GM21529 (cell line): ENCODE data around the gene SLC17A7.
"Not testable (repeated sequence)": the region's sequence is repeated elsewhere in the genome, so short reads cannot be mapped to it uniquely, and the experiment has no call there.

ENCODE experiments used
- ATAC-seq: cut with Tn5 transposase; IDR thresholded peaks from one replicate; pipeline ENCODE4 v1.9.1; 2021; ENCODE audit not compliant: unreplicated experiment

Gene SLC17A7

GRCh38 chr19:49470615-49470978 is 29.3 kb upstream of the SLC17A7 start:
- ATAC-seq = no peak

GRCh38 chr19:49469828-49470614 is 28.7 kb upstream of the SLC17A7 start:
- peak; percentile 47 for ATAC-seq

GRCh38 chr19:49468746-49469447 is 27.6 kb upstream of the SLC17A7 start:
- peak; percentile 61 for ATAC-seq

- ATAC-seq = no peak
Measured at GRCh38 chr19:49468199-49468598, 26.9 kb upstream of the SLC17A7 start.

- no peak for ATAC-seq
Measured at GRCh38 chr19:49465371-49465770, 24.0 kb upstream of the SLC17A7 start.

- no peak for ATAC-seq
Measured at GRCh38 chr19:49463960-49464740, 22.8 kb upstream of the SLC17A7 start.

GRCh38 chr19:49462492-49462891 is 21.2 kb upstream of the SLC17A7 start:
- ATAC-seq = no peak

GRCh38 chr19:49461656-49462055 is 20.3 kb upstream of the SLC17A7 start:
- ATAC-seq = no peak

- ATAC-seq = not testable (repeated sequence)
Measured at GRCh38 chr19:49461130-49461529, 19.8 kb upstream of the SLC17A7 start.

- no peak for ATAC-seq
Measured at GRCh38 chr19:49459388-49459787, 18.1 kb upstream of the SLC17A7 start.

GRCh38 chr19:49458567-49458903 is 17.2 kb upstream of the SLC17A7 start:
- no peak for ATAC-seq

- no peak for ATAC-seq
Measured at GRCh38 chr19:49456326-49456725, 15.0 kb upstream of the SLC17A7 start.

GRCh38 chr19:49455773-49456172 is 14.4 kb upstream of the SLC17A7 start:
- ATAC-seq = no peak

- no peak for ATAC-seq
Measured at GRCh38 chr19:49453757-49454240, 12.5 kb upstream of the SLC17A7 start.

GRCh38 chr19:49453013-49453756 is 11.9 kb upstream of the SLC17A7 start, which contains the start of gene ALDH16A1:
Gene ALDH16A1, plus strand, starts transcription at chr19:49453225. Its CDS starts 107 bp downstream, at chr19:49453332.
- peak; percentile 80 for ATAC-seq

GRCh38 chr19:49451430-49452181 is 10.3 kb upstream of the SLC17A7 start, which contains the start of gene PIH1D1:
Gene PIH1D1, minus strand, starts transcription at chr19:49451814. Its CDS starts 240 bp downstream, at chr19:49451574.
- peak; percentile 59 for ATAC-seq

- no peak for ATAC-seq
Measured at GRCh38 chr19:49450405-49450804, 9.1 kb upstream of the SLC17A7 start.

- no peak for ATAC-seq
Measured at GRCh38 chr19:49448432-49448786, 7.1 kb upstream of the SLC17A7 start.

- no peak for ATAC-seq
Measured at GRCh38 chr19:49447485-49448431, 6.4 kb upstream of the SLC17A7 start.
